IMR-90 (cell line): ENCODE results near the gene EPHA6. TPM values are rescaled to one million over a fixed set of nuclear protein-coding genes. Genes with fewer than 3 reads are reported as not detected.

ENCODE experiments used
- ATAC-seq: fragments of 200-7000 bp; cut with Tn5 transposase; 2 replicates; pipeline ENCODE4 v1.9.1; 2020; ENCODE audit warnings: low read depth, mild to moderate bottlenecking, moderate library complexity
- BruUV-seq: library from RNA; stranded (reverse); fragments of 400-500 nt; replicated peaks from 2 replicates; lab custom pipeline; 2021; lab: Mats Ljungman, UMichigan
- CTCF ChIA-PET: fragments of 300-600 bp; formaldehyde crosslinking; extraction: SDS; loops from one replicate; lab custom pipeline; 2021; ENCODE audit warnings: antibody characterized with exemption; lab: Yijun Ruan, JAX
- POLR2A ChIA-PET: fragments of 300-600 bp; sonication (Branson Sonifier 250); formaldehyde crosslinking; loops from one replicate; lab custom pipeline; 2022; ENCODE audit warnings: antibody characterized with exemption; ENCODE audit not compliant: unreplicated experiment; lab: Charles Lee
- DNase-seq: peaks from one replicate; pipeline ENCODE4 v3.0.0; 2013
- H2AFZ ChIP-seq: replicated peaks from 2 replicates; pipeline ENCODE3; 2013; ENCODE audit warnings: low read length, mild to moderate bottlenecking; ENCODE audit not compliant: poor library complexity
- H2AK5ac ChIP-seq: 2 replicates; pipeline ENCODE4 v1.6.1; 2013; ENCODE audit warnings: low read depth, low read length, inconsistent platforms
- H2AK9ac ChIP-seq: replicated peaks from 2 replicates; pipeline ENCODE3; 2013; ENCODE audit warnings: mild to moderate bottlenecking, low read depth, low read length, moderate library complexity; ENCODE audit not compliant: poor library complexity
- H2BK120ac ChIP-seq: 2 replicates; pipeline ENCODE4 v1.6.1; 2013; ENCODE audit warnings: low read depth, low read length, inconsistent platforms
- H2BK15ac ChIP-seq: 3 replicates; pipeline ENCODE4 v1.6.1; 2013; ENCODE audit warnings: low read depth, low read length, inconsistent platforms
- H2BK20ac ChIP-seq: 2 replicates; pipeline ENCODE4 v1.6.1; 2013; ENCODE audit warnings: low read depth, mild to moderate bottlenecking, inconsistent platforms, low read length, moderate library complexity
- H2BK5ac ChIP-seq: 2 replicates; pipeline ENCODE4 v1.6.1; 2013; ENCODE audit warnings: mild to moderate bottlenecking, low read depth, low read length, inconsistent platforms; ENCODE audit not compliant: poor library complexity, severe bottlenecking
- H3K14ac ChIP-seq: replicated peaks from 2 replicates; pipeline ENCODE4 v1.6.1; 2013; ENCODE audit warnings: low read depth, low read length, inconsistent platforms
- H3K18ac ChIP-seq: 2 replicates; pipeline ENCODE4 v1.6.1; 2013; ENCODE audit warnings: low read depth, low read length, control low read depth
- H3K23ac ChIP-seq: 2 replicates; pipeline ENCODE4 v1.6.1; 2013; ENCODE audit warnings: low read depth, low read length, inconsistent platforms
- H3K27ac ChIP-seq: 2 replicates; pipeline ENCODE4 v1.5.1; 2013; ENCODE audit warnings: mild to moderate bottlenecking, control low read depth, low read length; ENCODE audit not compliant: insufficient read depth
- H3K27me3 ChIP-seq: 2 replicates; pipeline ENCODE4 v1.6.1; 2013; ENCODE audit warnings: low read length; ENCODE audit not compliant: control insufficient read depth, insufficient read depth
- H3K36me3 ChIP-seq: 2 replicates; pipeline ENCODE4 v1.6.1; 2013; ENCODE audit warnings: low read length, mixed read lengths; ENCODE audit not compliant: control insufficient read depth, insufficient read depth
- H3K4ac ChIP-seq: 2 replicates; pipeline ENCODE4 v1.6.1; 2013; ENCODE audit warnings: low read depth, low read length, inconsistent platforms
- H3K4me1 ChIP-seq: 2 replicates; pipeline ENCODE4 v1.6.1; 2013; ENCODE audit warnings: low read length, mixed read lengths; ENCODE audit not compliant: control insufficient read depth, insufficient read depth
- H3K4me2 ChIP-seq: 2 replicates; pipeline ENCODE4 v1.6.1; 2013; ENCODE audit warnings: low read depth, mild to moderate bottlenecking, control low read depth, low read length, moderate library complexity
- H3K4me3 ChIP-seq: 2 replicates; pipeline ENCODE4 v1.5.1; 2013; ENCODE audit warnings: low read depth, mild to moderate bottlenecking, control low read depth, low read length, moderate library complexity; ENCODE audit not compliant: insufficient read depth
- H3K56ac ChIP-seq: 2 replicates; pipeline ENCODE4 v1.6.1; 2013; ENCODE audit warnings: low read length, inconsistent platforms; ENCODE audit not compliant: insufficient read depth; ENCODE audit errors: extremely low read depth
- H3K79me1 ChIP-seq, 2 experiments: 2 replicates each; pipeline ENCODE4 v1.6.1; 2013; ENCODE audit warnings: low read length in 2 of 2, inconsistent platforms in 1 of 2, low read depth in 1 of 2
- H3K9ac ChIP-seq: 2 replicates; pipeline ENCODE4 v1.6.1; 2013; ENCODE audit warnings: low read depth, low read length, control low read depth
- H3K9me1 ChIP-seq: 2 replicates; pipeline ENCODE4 v1.6.1; 2013; ENCODE audit warnings: low read length, inconsistent platforms; ENCODE audit not compliant: insufficient read depth
- H3K9me3 ChIP-seq: 2 replicates; pipeline ENCODE4 v1.6.1; 2013; ENCODE audit warnings: low read length; ENCODE audit not compliant: control insufficient read depth, insufficient read depth
- H4K20me1 ChIP-seq: 2 replicates; pipeline ENCODE4 v1.6.1; 2013; ENCODE audit warnings: low read length, inconsistent platforms; ENCODE audit not compliant: insufficient read depth
- H4K5ac ChIP-seq: 2 replicates; pipeline ENCODE4 v1.6.1; 2013; ENCODE audit warnings: mild to moderate bottlenecking, low read depth, low read length, control low read depth
- H4K8ac ChIP-seq, 2 experiments: 2 replicates each; pipeline ENCODE4 v1.6.1; 2013; ENCODE audit warnings: low read depth in 2 of 2, low read length in 2 of 2, control low read depth in 1 of 2, inconsistent platforms in 1 of 2
- H4K91ac ChIP-seq: 2 replicates; pipeline ENCODE4 v1.6.1; 2013; ENCODE audit warnings: low read depth, low read length, inconsistent platforms; ENCODE audit not compliant: insufficient read depth
- CEBPB ChIP-seq: IDR thresholded peaks from 2 replicates; pipeline ENCODE4 v1.6.1; 2012; ENCODE audit warnings: low read depth, low read length, improper control_type of control experiment
- CTCF ChIP-seq: conservative IDR thresholded peaks from 2 replicates; pipeline ENCODE4 v1.5.1; 2012; ENCODE audit warnings: mild to moderate bottlenecking, low read depth, low read length, improper control_type of control experiment
- ELK1 ChIP-seq: fragments of 150-350 bp; IDR thresholded peaks from 2 replicates; pipeline ENCODE4 v1.6.1; 2016; ENCODE audit warnings: low read depth, mild to moderate bottlenecking, low read length, moderate library complexity, borderline replicate concordance
- FOS ChIP-seq: fragments of 150-350 bp; IDR thresholded peaks from 2 replicates; pipeline ENCODE4 v1.6.1; 2016; ENCODE audit warnings: low read depth, low read length
- MAFK ChIP-seq: IDR thresholded peaks from 2 replicates; pipeline ENCODE4 v1.6.1; 2012; ENCODE audit warnings: low read depth, low read length, improper control_type of control experiment
- MAZ ChIP-seq: IDR thresholded peaks from 2 replicates; pipeline ENCODE4 v1.6.1; 2012; ENCODE audit warnings: low read depth, mild to moderate bottlenecking, low read length, improper control_type of control experiment, moderate library complexity, borderline replicate concordance
- POLR2A ChIP-seq: IDR thresholded peaks from 2 replicates; pipeline ENCODE4 v1.6.1; 2012; ENCODE audit warnings: mild to moderate bottlenecking, low read depth, low read length
- RCOR1 ChIP-seq: IDR thresholded peaks from 2 replicates; pipeline ENCODE4 v1.6.1; 2012; ENCODE audit warnings: mild to moderate bottlenecking, low read length, improper control_type of control experiment; ENCODE audit not compliant: insufficient replicate concordance
- RFX5 ChIP-seq: IDR thresholded peaks from 2 replicates; pipeline ENCODE4 v1.8.0; 2012; ENCODE audit warnings: low read depth, mild to moderate bottlenecking, low read length, moderate library complexity
- USF2 ChIP-seq: fragments of 150-350 bp; IDR thresholded peaks from 2 replicates; pipeline ENCODE4 v1.6.1; 2017; ENCODE audit warnings: mild to moderate bottlenecking, antibody characterized with exemption, low read length, low read depth
- WGBS, 2 experiments: methylation state at CpG; one replicate each; pipeline versions ENCODE4 v1.1.5 to v1.1.7; 2013; ENCODE audit warnings: missing lambda C conversion rate in 2 of 2; ENCODE audit not compliant: insufficient read length in 1 of 2; ENCODE audit errors: extremely low coverage in 2 of 2; 5-methylcytosine and 5-hydroxymethylcytosine counted together
- dilution Hi-C: fragments of 300-500 bp; cut with HindIII; formaldehyde crosslinking; loops from one replicate; pipeline ENCODE4 v1.14.3; 2018; ENCODE audit warnings: low sequenced_read_pairs; ENCODE audit not compliant: unreplicated experiment
- in situ Hi-C: fragments of 300-500 bp; cut with MboI; formaldehyde crosslinking; loops from 3 replicates; pipeline ENCODE4 v1.14.3; 2019; ENCODE audit warnings: low sequenced_read_pairs, inconsistent platforms, mixed read lengths
- intact Hi-C: fragments of 100-400 bp; cut with micrococcal nuclease; formaldehyde crosslinking; loops from 2 replicates; pipeline ENCODE4 v1.10.0; 2022
- polyA plus RNA-seq, 3 experiments: library from polyadenylated mRNA; depleted of rRNA; stranded (reverse); fragments of >200 nt; gene quantifications; 2 replicates each; pipeline ENCODE4 v1.2.3, GENCODE V29; 2012; ENCODE audit warnings: low replicate concordance in 1 of 3
- total RNA-seq: library from RNA; depleted of rRNA; stranded (reverse); fragments of >200 nt; gene quantifications from 2 replicates; pipeline ENCODE4 v1.2.3, GENCODE V29; 2012

Gene EPHA6
- total and polyA plus RNA-seq, 2 of the 4 experiments (the other 2 are of a cell fraction), result not detected

- dilution Hi-C loops, result no loop called here
- Histone ChIP-seq H3K4me2 (no peak overlapping the region), H3K9me3 (no peaks in the 10 kb centered on the region), H2AK9ac (no peak overlapping the region), H2BK5ac (no peak overlapping the region), H3K79me1 (no peaks in the 10 kb centered on the region), H4K20me1 (no peaks in the 10 kb centered on the region), H3K36me3 (no peaks in the 10 kb centered on the region), H3K4me3 (no peak overlapping the region), H3K18ac (no peak overlapping the region), H3K27me3 (no peaks in the 10 kb centered on the region), H4K8ac (no peak overlapping the region), H3K4ac (no peak overlapping the region), H3K56ac (no peak overlapping the region), H4K91ac (no peak overlapping the region), H3K27ac (no peak overlapping the region), H2BK15ac (no peak overlapping the region), H2BK20ac (no peak overlapping the region), H4K5ac (no peak overlapping the region), H3K14ac (no peak overlapping the region), H3K9me1 (no peaks in the 10 kb centered on the region), H3K9ac (no peak overlapping the region), H2BK120ac (no peak overlapping the region), H2AFZ (no peak overlapping the region), H3K4me1 (no peaks in the 10 kb centered on the region), H2AK5ac (no peak overlapping the region), H3K23ac (no peak overlapping the region)
- DNase-seq, result no peak
- BruUV-seq, result no TSS peak
- 0% methylated on average over 2 of the region's 3 CpGs; no CpG with 5 or more reads in 1 of the 2 experiments for WGBS, 2 experiments
- POLR2A ChIA-PET, result no interaction called here
- no peak for ATAC-seq
- in situ Hi-C loops, result no loop called here
- CTCF ChIA-PET, result no interaction called here
- intact Hi-C loops, result no loop called here
- no peak for TF ChIP-seq ELK1
- TF ChIP-seq CEBPB, result no peak
- TF ChIP-seq RFX5, result no peak
- no peak for TF ChIP-seq USF2
- no peak for TF ChIP-seq FOS
- TF ChIP-seq RCOR1, result no peak
- no peak for TF ChIP-seq MAZ
- TF ChIP-seq CTCF, result no peak
- no peak for TF ChIP-seq MAFK
- no peak for TF ChIP-seq POLR2A
Measured at GRCh38 chr3:97712919-97713318, 898.5 kb downstream of the EPHA6 start.
